GM12878 (cell line): ENCODE measurements around the gene ZBED4. TPM values are rescaled to one million over a fixed set of nuclear protein-coding genes. Genes with fewer than 3 reads are reported as not detected.

Experiments used
- ATAC-seq: fragments of 200-7000 bp; cut with Tn5 transposase; 3 replicates; pipeline ENCODE4 v1.9.1; 2020; ENCODE audit warnings: mild to moderate bottlenecking, moderate library complexity
- BruUV-seq: library from RNA; stranded (reverse); fragments of 400-500 nt; replicated peaks from 2 replicates; lab custom pipeline; 2021; lab: Mats Ljungman, UMichigan
- CTCF ChIA-PET: fragments of 300-600 bp; sonication (Branson Sonifier 250); formaldehyde crosslinking; extraction: SDS; loops from one replicate; lab custom pipeline; 2021; ENCODE audit warnings: inconsistent platforms; lab: Yijun Ruan, JAX
- POLR2A ChIA-PET: fragments of 350-600 bp; formaldehyde crosslinking; extraction: SDS; loops from one replicate; lab custom pipeline; 2021; ENCODE audit warnings: inconsistent platforms; lab: Charles Lee
- RAD21 ChIA-PET: fragments of 300-600 bp; sonication (Branson Sonifier 250); formaldehyde crosslinking; loops from one replicate; lab custom pipeline; 2023; ENCODE audit warnings: antibody characterized with exemption; ENCODE audit not compliant: unreplicated experiment; lab: Charles Lee
- SMC1A ChIA-PET: fragments of 300-600 bp; sonication (Branson Sonifier 250); formaldehyde crosslinking; loops from one replicate; lab custom pipeline; 2023; ENCODE audit not compliant: unreplicated experiment, uncharacterized antibody; lab: Charles Lee
- DNase-seq: peaks from one replicate; pipeline ENCODE4 v3.0.0-alpha.2; 2011; ENCODE audit warnings: low read depth, low spot score
- FAIRE-seq: peaks from 3 replicates; lab custom pipeline; 2011; peaks lifted over from hg19 to GRCh38; lab: Jason Lieb, UNC
- H2AFZ ChIP-seq: 2 replicates; pipeline ENCODE4 v1.6.0; 2011; ENCODE audit warnings: low read depth, low read length, control low read depth; ENCODE audit not compliant: control insufficient read depth
- H3K27ac ChIP-seq: 2 replicates; pipeline ENCODE4 v1.5.1; 2011; ENCODE audit warnings: control low read depth; ENCODE audit not compliant: control insufficient read depth, insufficient read depth
- H3K27me3 ChIP-seq, 2 experiments: replicated peaks in 1 of 2; 2 replicates each; pipeline versions ENCODE4 v1.6.0 to v1.6.1; 2011; ENCODE audit warnings: low read length in 1 of 2; ENCODE audit not compliant: control insufficient read depth in 2 of 2, insufficient read depth in 2 of 2
- H3K36me3 ChIP-seq, 2 experiments: 2 replicates each; pipeline ENCODE4 v1.5.1; 2011; ENCODE audit warnings: low read length in 1 of 2; ENCODE audit not compliant: control insufficient read depth in 2 of 2, insufficient read depth in 2 of 2
- H3K4me1 ChIP-seq: 2 replicates; pipeline ENCODE4 v1.6.1; 2011; ENCODE audit warnings: mild to moderate bottlenecking, low read length, moderate library complexity, mixed read lengths; ENCODE audit not compliant: control insufficient read depth, insufficient read depth
- H3K4me2 ChIP-seq: 2 replicates; pipeline ENCODE4 v1.6.0; 2011; ENCODE audit warnings: control low read depth; ENCODE audit not compliant: control insufficient read depth, insufficient read depth
- H3K4me3 ChIP-seq: fragments of 200-600 bp; sonication (generic); 2 replicates; pipeline ENCODE4 v1.5.1; 2016
- H3K79me2 ChIP-seq: 2 replicates; pipeline ENCODE4 v1.6.0; 2011; ENCODE audit warnings: low read length; ENCODE audit not compliant: control insufficient read depth, insufficient read depth
- H3K9ac ChIP-seq: 2 replicates; pipeline ENCODE4 v1.8.0; 2011; ENCODE audit warnings: low read length, control low read depth, mixed read lengths; ENCODE audit not compliant: control insufficient read depth, insufficient read depth
- H3K9me3 ChIP-seq: replicated peaks from 3 replicates; pipeline ENCODE4 v1.5.1; 2011; ENCODE audit warnings: mild to moderate bottlenecking, low read length; ENCODE audit not compliant: control insufficient read depth, insufficient read depth
- H4K20me1 ChIP-seq: 2 replicates; pipeline ENCODE4 v1.6.0; 2011; ENCODE audit not compliant: control insufficient read depth, insufficient read depth
- ATF3 ChIP-seq: IDR thresholded peaks from 2 replicates; pipeline ENCODE4 v1.6.1; 2011; ENCODE audit warnings: low read depth, mild to moderate bottlenecking, low read length, moderate library complexity, borderline replicate concordance; ENCODE audit errors: extremely low read depth
- BACH1 ChIP-seq: fragments of 450-650 bp; IDR thresholded peaks from 2 replicates; pipeline ENCODE4 v1.6.1; 2017; ENCODE audit warnings: mild to moderate bottlenecking, borderline replicate concordance
- CBX5 ChIP-seq: sonication (generic); IDR thresholded peaks from 2 replicates; pipeline ENCODE4 v1.6.1; 2016; ENCODE audit warnings: low read depth, moderate library complexity, mild to moderate bottlenecking, inconsistent platforms
- EED ChIP-seq: sonication (generic); IDR thresholded peaks from 2 replicates; pipeline ENCODE4 v1.6.1; 2016; ENCODE audit warnings: antibody characterized with exemption, low read depth
- EGR1 ChIP-seq, 2 experiments: IDR thresholded peaks; 1 replicate in 1 of 2; 2 replicates in 1 of 2; pipeline ENCODE4 v1.6.1; 2011 to 2012; ENCODE audit warnings: low read depth in 2 of 2, low read length in 2 of 2, borderline replicate concordance in 1 of 2, mild to moderate bottlenecking in 1 of 2, moderate library complexity in 1 of 2
- IKZF1 ChIP-seq: fragments of 450-650 bp; conservative IDR thresholded peaks from 2 replicates; pipeline ENCODE4 v1.6.1; 2017; ENCODE audit warnings: antibody characterized with exemption, mild to moderate bottlenecking
- IRF3 ChIP-seq: fragments of 450-650 bp; IDR thresholded peaks from 2 replicates; pipeline ENCODE4 v1.6.1; 2014; ENCODE audit warnings: mild to moderate bottlenecking
- MYB ChIP-seq: fragments of 150-350 bp; IDR thresholded peaks from 2 replicates; pipeline ENCODE4 v1.6.1; 2014; ENCODE audit warnings: mild to moderate bottlenecking, low read depth, low read length, borderline replicate concordance
- PAX5 ChIP-seq: IDR thresholded peaks from 2 replicates; pipeline ENCODE4 v1.6.1; 2011; ENCODE audit warnings: low read depth, low read length, borderline replicate concordance
- SMAD5 ChIP-seq: IDR thresholded peaks from 2 replicates; pipeline ENCODE4 v1.6.1; 2016; ENCODE audit warnings: antibody characterized with exemption, low read depth
- TCF3 ChIP-seq: IDR thresholded peaks from 2 replicates; pipeline ENCODE4 v1.6.1; 2012; ENCODE audit warnings: low read depth, mild to moderate bottlenecking, low read length, borderline replicate concordance; ENCODE audit not compliant: insufficient read depth
- USF1 ChIP-seq: IDR thresholded peaks from 2 replicates; pipeline ENCODE4 v1.6.1; 2011; ENCODE audit warnings: borderline replicate concordance, low read depth, mild to moderate bottlenecking, moderate library complexity, mixed read lengths, low read length; ENCODE audit not compliant: insufficient read depth; ENCODE audit errors: extremely low read length
- ZNF217 ChIP-seq: fragments of 450-650 bp; IDR thresholded peaks from 2 replicates; pipeline ENCODE4 v1.6.1; 2017; ENCODE audit warnings: antibody characterized with exemption, mild to moderate bottlenecking
- WGBS: methylation state at CpG from one replicate; pipeline ENCODE4 v1.1.6; 2016; ENCODE audit warnings: low lambda C conversion rate; ENCODE audit not compliant: insufficient replicate concordance, insufficient coverage; ENCODE audit errors: missing lambda C conversion rate; 5-methylcytosine and 5-hydroxymethylcytosine counted together
- in situ Hi-C: fragments of 300-500 bp; cut with MboI; formaldehyde crosslinking; loops from 9 replicates; pipeline ENCODE4 v1.14.3; 2018; ENCODE audit warnings: mixed read lengths
- intact Hi-C: fragments of 100-400 bp; cut with micrococcal nuclease; formaldehyde crosslinking; loops from one replicate; pipeline ENCODE4 v1.14.2; 2022; ENCODE audit not compliant: unreplicated experiment
- polyA plus RNA-seq, 11 experiments: library from polyadenylated mRNA; depleted of rRNA in 4 of 11; unstranded in 6 of 11; stranded (reverse) in 5 of 11; fragments of >200 nt; fragmentation: Nextera tagmentation in 4 of 11; fragmentation: Illumina TruSeq in 1 of 11; extraction: Ambion mirVana in 4 of 11; extraction: Trizol in 1 of 11; gene quantifications; 1 replicate in 1 of 11; 2 replicates in 10 of 11; pipeline versions ENCODE4 v1.2.1 to v1.2.3, GENCODE V29; 2011 to 2016; ENCODE audit warnings: inconsistent platforms in 2 of 11, missing spikeins in 2 of 11, low read depth in 1 of 11
- total RNA-seq, 4 experiments: library from RNA; depleted of rRNA in 3 of 4; stranded (reverse); fragments of >200 nt in 3 of 4; fragmentation: Illumina TruSeq in 1 of 4; extraction: Trizol in 1 of 4; gene quantifications; 2 replicates each; pipeline versions ENCODE4 v1.2.1 to v1.2.3, GENCODE V29; 2013 to 2021

Gene ZBED4
- total and polyA plus RNA-seq, 10 of the 15 experiments (the other 5 are each of a cell fraction or from before 2014, with no cell fraction given), result 2.3 to 21.6 (median 12.8) TPM

- Histone ChIP-seq H4K20me1 (no peaks in the 10 kb centered on the region), H3K36me3 (no peaks in the 10 kb centered on the region; a peak in 1 of 4 replicates), H3K4me3 (no peak overlapping the region), H3K4me1 (no peaks in the 10 kb centered on the region), H3K4me2 (no peak overlapping the region), H3K9ac (no peak overlapping the region), H3K79me2 (peaks cover 42% of the 10 kb centered on the region), H2AFZ (no peak overlapping the region), H3K27me3 (no peaks in the 10 kb centered on the region), H3K27ac (no peak overlapping the region), H3K9me3 (peaks cover 15% of the 10 kb centered on the region; the same call in 2 of the 3 replicates)
- DNase-seq, result no peak
- no peak for FAIRE-seq
- WGBS, result 92% methylated on average over 16 of the region's 16 CpGs
- in situ Hi-C loops, result no loop called here
- ChIA-PET SMC1A (interaction anchor here (0.6 to 1.3 kb wide), 2 partner anchors 8 to 18 kb away, joined by 3 to 4 read pairs; no protein-coding TSS in a partner anchor), CTCF (no interaction called here), RAD21 (no interaction called here), POLR2A (no interaction called here)
- no TSS peak for BruUV-seq
- TF ChIP-seq ATF3, result no peak
- TF ChIP-seq EED, result no peak
- TF ChIP-seq PAX5, result no peak
- TF ChIP-seq MYB, result no peak
- no peak for TF ChIP-seq USF1
- no peak for TF ChIP-seq ZNF217
- no peak for TF ChIP-seq CBX5
- TF ChIP-seq BACH1, result no peak
- no peak for TF ChIP-seq TCF3
- TF ChIP-seq IKZF1, result no peak
- no peak for TF ChIP-seq EGR1 (IDR thresholded peaks at IDR 0.05; ENCODE audit: borderline replicate concordance in 1 of 2, low read depth in 2 of 2, low read length in 2 of 2)
- TF ChIP-seq IRF3, result no peak
- TF ChIP-seq SMAD5, result no peak
- no peak for ATAC-seq
- intact Hi-C loops, result no loop called here
These were observed 19.7 kb downstream of the ZBED4 start for GRCh38 chr22:49873228-49873940.
